ENCODE measurements around the gene HAPLN3.

The HAPLN3 gene

DNA sequence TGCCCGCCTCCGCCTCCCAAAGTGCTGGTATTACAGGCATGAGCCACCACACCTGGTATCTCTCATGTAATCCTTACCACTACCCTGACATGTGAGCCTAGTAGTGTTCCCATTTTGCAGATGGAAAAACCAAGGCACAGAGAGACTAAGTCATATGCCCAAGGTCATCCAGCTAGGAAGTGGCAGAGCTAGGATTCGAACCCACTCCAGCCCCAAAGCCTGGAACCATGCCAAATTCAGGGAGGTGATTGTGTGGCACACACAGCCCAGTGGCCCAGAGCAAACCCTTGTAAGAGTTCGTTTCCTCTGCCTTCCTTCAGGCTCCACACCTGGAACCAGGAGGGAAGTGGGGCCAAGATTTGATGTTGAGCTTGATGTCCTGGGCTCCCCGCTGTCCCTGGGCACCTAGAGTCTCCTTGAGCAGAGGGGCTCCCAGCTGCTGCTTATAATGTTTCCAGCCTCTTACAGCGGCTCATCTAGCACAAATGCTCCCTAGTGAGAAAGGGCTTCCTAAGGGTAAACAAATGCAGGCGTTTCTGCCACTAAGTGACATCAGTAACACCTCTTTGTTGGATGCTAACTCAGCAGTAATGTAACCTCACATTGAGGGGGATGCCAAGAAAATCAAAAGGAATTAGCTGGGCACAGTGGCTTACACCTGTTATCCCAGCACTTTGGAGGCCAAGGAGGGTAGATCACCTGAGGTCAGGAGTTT is 3.6 kb downstream of the HAPLN3 start:
- DNase-seq, result no peak

DNA sequence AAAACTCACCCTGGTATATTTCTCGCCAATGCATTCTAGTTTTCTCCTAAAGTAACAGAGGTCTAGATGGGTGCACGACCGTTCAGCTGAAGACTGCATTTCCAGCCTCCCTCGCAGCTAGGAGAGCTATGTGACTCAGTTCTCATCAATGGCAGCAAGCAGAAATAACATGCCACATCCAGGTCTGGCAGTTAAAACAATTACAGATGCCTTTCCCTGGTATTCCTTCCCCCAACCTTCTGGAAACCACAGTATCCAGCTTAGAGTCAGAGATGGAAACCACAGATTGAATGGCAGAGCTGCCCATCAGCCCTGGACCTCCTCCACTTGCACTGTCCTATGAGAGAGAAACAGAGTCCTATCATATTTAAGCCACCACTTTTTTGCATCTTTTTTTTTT is 4.8 kb downstream of the HAPLN3 start:
- no peak for DNase-seq

DNA sequence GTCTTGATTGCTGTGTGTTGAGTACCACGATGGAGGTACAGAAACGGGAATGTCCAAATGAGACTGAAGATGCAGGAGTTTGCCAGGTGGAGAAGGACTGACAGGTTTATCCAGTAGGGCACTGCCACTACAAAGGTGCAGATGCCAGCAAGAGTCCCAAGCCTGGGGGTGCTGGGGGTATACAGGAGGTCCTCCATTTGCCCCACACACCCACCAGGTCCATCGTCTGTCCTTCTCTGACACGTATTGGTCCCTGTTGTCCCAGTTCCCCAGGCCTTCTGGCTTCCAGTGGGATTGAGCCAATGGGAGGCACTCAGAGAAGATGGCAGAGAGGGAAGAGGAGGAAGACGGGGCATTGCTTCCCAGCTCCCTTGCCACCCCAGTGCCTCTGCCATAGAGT is 6.6 kb downstream of the HAPLN3 start:
- DNase-seq, result no peak

GRCh38 chr15:88887068-88887580 is 8.2 kb downstream of the HAPLN3 start:
- DNase-seq, result no peak

- DNase-seq, result no peak
These were observed 12.6 kb downstream of the HAPLN3 start for GRCh38 chr15:88882785-88883184.

DNA sequence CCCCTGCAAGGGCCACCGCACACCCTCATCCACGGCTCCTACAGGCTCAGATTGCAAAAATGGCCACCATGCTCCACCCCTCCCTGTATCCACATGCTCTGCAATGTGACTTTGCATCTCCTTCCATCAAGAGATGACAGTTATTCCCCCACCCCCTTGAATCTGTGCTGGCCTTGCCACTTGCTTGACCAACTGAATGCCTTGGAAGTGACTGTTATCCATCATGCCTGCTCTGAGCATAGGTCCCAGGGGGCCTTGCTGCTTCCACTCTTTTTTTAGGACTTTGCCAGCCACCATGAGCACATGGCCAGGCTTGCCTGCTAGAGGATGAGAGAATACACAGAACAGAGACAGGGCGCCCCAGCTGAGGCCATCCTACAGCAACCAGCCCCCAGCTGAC is 13.6 kb downstream of the HAPLN3 start:
- no peak for DNase-seq

GRCh38 chr15:88880944-88881740 is 14.2 kb downstream of the HAPLN3 start:
- DNase-seq, result no peak

DNA sequence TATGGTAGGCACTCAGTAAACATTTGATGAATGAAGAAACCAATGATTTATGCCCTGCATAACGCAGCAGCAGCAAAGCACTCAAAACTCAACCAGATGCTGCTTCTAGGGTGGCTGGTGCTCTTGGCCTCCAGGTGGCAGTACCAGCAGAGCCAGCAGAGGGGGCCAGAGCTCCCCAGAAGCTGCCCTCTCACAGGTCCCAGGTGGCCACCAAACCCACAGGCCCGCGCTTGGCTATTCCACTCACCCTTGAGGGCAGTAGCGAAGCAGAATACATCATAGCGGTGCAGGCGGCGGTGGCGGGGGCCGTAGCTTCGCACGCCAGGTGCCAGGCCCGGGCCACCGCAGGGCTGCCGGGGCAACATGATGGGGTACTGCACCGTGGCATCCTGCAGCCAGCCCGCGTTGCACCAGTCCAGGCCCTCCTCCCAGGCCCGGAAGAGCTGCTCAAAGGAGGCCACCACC is 16.6 kb downstream of the HAPLN3 start:
- peak; percentile 21 to 48 for DNase-seq

- no peak for DNase-seq
These were observed 17.4 kb downstream of the HAPLN3 start for GRCh38 chr15:88877906-88878305.

DNA sequence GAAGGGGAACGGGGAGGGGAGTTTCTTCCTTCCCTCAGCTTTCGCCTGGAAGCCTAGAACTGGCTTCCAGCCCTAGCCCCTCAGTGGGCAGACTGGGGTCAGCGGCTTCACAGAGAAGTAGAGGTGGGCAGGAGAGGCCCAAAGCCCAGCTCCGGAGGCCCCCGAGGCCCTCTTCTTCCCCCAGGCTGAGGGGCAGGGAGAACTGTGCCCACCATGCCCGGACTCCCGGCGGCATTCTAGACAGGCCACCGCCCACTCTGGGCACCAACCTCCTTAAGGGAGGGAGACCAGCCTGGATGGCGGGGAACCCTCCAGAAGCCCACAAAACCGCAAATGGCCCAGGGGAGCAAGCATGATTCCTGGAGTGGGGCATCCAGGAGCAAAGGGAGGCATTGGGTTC is 17.9 kb downstream of the HAPLN3 start:
- DNase-seq, result no peak

DNA sequence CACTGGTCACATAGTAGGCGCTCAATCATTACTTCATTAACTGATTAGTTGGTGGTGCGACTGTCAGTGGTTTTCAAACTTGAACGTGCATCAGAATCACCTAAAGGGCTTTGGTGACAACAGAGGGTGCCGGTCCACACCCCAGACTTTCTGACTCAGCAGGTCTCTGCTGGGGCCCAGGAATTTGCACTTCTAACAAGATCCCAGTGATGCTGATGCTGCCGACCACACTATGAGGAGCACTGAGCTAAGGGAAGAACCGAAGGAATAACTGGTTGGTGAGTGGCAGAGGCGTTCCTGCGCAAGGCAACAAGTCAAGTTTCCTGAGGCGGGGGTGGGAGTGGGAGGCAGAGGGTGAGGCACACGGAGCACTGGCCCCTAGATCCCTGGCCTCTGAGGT is 18.8 kb downstream of the HAPLN3 start:
- no peak for DNase-seq

DNA sequence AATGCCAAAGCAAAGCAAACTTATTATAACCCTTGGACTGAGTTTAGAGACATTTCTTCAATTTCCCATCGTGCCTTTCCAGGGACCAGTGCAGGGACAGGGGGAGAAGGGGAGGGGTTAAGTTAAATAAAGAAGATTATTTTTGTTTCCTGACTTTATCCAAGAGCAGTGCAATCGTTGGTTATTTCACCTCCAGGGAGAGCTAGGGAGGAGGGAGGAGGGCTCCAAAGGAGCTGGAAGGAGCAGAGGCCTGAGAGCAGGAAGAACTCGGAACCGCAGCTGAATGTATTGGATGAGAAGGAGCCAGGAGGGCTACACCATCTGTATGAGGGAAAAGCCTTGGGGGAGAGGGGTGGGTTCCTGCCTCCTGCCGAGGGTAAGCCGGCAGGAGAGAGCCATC is 20.7 kb downstream of the HAPLN3 start:
- DNase-seq, result no peak

DNA sequence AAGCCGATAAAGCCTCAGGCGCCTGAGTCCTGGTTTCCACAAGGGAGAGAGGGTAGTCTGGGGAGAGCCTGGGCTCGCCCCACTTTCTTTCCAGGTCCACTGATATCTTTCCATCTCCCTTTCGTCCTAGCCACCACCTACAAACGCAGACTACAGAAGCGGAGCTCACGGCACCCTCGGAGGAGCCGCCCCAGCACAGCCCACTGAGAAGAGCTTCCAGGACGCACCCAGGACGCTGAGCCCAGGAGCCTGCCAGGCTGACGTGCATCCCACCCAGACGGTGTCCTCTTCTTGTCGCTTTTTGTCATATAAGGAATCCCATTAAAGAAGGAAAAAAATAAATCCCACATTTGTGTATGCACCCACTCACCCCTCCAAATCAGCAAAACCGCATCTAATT is 21.1 kb downstream of the HAPLN3 start:
- DNase-seq, result no peak

DNA sequence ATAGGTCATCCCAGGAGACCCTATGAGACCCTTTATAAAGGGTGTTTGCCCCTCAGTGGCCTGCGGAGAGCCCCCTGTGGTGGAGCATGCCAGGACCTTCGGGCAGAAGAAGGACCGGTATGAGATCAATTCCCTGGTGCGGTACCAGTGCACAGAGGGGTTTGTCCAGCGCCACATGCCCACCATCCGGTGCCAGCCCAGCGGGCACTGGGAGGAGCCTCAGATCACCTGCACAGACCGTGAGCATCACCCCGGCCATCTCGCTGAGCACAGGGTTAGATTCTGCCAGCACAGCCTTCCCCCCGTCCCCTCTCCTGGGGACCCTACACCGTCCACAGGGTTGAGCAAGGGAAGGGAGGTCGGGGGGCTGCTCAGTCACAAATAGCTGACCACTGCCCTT is 21.6 kb downstream of the HAPLN3 start:
- DNase-seq, result no peak

GRCh38 chr15:88872706-88873105 is 22.6 kb downstream of the HAPLN3 start:
- DNase-seq, result no peak

DNA sequence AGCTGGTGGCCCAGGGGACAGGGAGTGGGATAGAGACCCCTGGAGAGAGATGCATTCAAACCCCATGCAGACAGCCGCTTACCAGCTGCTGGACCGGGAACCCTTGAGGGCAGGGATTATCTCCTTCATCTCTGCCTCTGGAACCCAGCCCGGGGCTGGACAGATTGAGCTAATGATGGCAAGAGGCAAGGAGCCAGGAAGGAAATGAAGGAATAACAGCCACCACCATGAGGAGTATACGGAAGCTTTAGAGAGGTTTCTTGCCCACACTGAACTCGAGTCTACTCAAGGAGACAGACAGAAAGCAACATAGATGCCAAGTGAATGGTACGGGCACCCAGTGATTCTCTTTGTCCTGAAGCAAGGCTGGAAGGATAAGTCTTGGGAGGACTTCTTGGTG is 23.2 kb downstream of the HAPLN3 start:
- DNase-seq, result no peak

GRCh38 chr15:88871313-88871712 is 24.0 kb downstream of the HAPLN3 start:
- no peak for DNase-seq

DNA sequence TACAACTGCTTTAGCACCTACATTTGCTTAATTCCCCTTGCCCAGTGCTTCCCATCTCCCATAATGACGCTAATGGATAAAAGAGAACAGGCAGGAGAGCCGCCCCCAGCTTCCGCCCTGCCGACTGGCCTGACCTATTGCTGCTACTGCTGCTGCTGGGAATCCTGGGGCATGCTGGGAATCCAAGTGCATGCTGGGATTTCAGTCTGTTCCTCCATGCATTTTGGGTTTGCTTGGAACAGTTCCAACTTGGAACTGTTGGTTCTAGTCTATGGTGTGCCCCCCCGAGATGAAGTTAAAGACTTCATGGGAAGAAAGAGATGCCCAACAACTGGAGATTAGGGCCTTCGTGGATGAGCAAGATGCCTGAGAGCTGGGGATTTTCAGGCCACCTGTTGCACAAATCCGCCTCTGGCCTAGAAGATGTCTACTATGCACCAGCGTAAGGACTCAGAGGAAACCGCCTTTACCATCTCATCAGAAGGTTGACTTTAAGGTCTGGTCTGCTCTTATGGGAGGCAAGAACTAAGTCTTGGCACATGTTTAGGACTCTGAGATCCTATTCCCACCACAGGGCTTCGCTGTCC is 29.0 kb downstream of the HAPLN3 start:
- DNase-seq, result no peak

DNA sequence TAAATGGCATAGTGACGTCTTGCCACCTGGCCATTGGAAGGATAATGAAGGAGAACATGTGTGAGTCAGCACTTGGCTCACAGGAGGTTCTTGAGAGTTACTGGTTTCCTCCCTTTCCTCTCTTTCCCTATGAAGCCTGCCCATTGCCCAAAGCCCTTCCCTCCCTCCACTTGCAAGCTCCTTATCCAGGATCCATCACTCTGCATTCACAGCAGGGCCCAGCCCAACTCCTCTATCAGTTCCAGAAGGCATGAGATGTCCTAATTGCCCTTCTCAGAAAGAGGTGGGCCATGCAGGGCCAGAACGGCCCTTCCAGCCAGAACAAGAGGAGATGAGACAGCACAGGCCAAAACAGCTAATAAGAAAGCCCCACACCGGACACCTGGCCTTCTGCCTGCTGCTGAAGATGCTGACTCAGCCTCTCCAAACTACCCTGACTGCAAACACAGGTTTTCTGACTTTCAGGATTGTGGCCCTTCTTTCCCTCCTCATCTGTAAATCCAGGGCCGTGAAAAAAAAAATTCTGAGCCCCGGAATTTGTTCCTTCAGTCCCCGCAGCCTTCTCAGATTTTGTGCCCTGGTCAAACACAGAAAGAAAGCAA is 29.7 kb downstream of the HAPLN3 start:
- DNase-seq, result no peak

- no peak for DNase-seq
These were observed 30.4 kb downstream of the HAPLN3 start for GRCh38 chr15:88864861-88865497.

GRCh38 chr15:88863412-88863811 is 31.9 kb downstream of the HAPLN3 start:
- no peak for DNase-seq

DNA sequence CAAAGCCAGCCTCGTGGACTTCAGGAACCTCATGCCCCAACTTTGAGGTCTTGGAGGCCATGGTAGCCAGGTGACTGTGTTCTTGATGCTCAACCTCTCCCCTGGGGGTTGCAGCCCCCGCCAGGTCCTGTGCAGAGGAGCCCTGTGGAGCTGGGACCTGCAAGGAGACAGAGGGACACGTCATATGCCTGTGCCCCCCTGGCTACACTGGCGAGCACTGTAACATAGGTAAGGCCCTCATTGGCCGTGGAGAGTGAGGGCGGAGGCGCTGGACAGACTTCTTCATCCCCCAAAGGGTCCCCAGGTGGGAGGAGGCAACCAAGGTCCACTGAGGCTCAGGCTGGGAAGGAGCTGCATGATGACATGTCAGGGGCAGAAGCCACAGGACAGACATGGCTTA is 35.1 kb downstream of the HAPLN3 start:
- DNase-seq, result no peak

DNA sequence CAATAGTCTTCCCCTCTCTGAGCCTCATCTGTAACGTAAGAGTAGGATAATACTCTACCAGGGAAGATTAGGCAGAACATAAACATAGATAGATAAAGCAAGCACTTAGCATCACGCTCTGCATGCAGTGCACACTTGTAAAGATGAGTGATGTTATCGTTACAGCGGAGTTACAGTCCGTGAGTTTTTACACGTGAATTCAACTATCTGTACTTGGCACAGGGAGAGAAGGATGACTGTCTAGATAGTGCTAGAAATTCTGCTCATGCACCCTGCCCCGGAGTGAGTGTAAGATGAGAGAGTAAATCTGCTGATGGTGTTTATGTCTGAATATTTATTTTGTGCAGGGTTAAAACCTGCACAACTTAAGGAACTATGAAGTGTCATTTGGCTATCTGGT is 35.8 kb downstream of the HAPLN3 start:
- no peak for DNase-seq

Data from NCI-H2081 (cell line).